NCI-H1694 (cell line): ENCODE data around the gene WIPI1.
A peak's percentile ranks its signal among the peaks of the same experiment; 100 is the strongest.

Experiments used
- DNase-seq: peaks from one replicate; lab custom pipeline; 2025; lab: John Stamatoyannopoulos, UW

WIPI1 gene

GRCh38 chr17:68460146-68460545 lies 2.9 kb upstream of the WIPI1 start:
- DNase-seq: no peak

DNA sequence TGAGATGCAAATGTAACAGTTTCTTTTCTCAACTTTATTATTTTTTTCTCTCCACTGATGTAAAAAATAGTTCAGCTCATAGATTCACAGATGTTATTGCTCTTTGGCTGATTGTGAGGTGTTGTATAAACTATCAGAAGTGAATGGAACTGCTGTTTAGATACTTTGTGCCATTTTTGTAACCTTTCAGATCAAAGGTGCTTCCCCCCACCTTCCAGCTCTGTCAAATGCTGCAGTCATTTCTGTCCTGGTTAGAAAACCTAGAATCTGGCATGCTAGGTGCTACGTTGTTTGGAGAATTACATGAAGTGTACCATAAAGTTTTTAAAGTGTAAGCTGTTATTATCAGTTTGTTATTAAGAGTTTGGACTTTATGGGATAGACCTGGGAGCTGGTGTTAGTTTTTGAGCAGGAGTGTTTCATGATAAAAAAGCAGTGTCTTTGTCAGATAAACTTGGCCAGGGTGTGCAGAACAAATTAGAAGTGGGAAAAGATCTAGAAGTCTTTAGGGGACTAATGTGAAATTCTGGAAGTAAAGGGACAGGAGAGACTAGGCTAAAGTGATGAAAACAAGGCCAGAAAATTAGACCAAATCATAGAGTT lies 1.8 kb upstream of the WIPI1 start:
- no peak for DNase-seq

DNA sequence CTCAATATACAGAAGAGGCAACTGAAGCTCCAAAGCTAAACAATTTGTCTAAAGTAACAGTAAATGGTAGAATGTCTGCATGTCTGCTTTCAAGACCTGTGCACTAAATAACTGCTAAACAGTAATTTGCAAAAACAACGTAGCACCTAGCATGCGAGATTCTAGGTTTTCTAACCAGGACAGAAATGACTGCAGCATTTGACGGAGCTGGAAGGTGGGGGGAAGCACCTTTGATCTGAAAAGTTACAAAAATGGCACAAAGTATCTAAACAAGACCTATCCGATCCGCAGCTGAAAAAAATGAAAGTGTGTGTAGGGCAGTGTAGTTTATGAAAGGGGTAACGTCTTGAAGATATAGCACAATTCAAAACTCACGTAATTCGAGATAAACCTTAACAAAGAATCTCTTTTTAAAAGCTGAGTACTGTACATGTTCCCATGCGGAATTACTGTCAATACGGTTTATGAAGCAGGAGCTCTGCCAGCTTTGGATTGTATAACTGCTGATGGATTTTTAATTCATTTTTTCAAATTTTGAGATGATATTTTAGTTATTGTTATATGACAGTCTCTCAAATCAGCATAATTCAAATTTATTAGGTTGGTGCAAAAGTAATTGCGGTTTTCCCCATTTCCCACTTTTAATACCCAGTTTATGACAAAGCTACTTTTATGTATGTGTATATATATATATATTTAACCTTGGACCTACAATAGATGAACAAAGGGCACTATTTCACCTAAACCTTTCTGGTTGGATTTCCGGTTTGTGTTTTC lies 1.2 kb upstream of the WIPI1 start:
- no peak for DNase-seq

DNA sequence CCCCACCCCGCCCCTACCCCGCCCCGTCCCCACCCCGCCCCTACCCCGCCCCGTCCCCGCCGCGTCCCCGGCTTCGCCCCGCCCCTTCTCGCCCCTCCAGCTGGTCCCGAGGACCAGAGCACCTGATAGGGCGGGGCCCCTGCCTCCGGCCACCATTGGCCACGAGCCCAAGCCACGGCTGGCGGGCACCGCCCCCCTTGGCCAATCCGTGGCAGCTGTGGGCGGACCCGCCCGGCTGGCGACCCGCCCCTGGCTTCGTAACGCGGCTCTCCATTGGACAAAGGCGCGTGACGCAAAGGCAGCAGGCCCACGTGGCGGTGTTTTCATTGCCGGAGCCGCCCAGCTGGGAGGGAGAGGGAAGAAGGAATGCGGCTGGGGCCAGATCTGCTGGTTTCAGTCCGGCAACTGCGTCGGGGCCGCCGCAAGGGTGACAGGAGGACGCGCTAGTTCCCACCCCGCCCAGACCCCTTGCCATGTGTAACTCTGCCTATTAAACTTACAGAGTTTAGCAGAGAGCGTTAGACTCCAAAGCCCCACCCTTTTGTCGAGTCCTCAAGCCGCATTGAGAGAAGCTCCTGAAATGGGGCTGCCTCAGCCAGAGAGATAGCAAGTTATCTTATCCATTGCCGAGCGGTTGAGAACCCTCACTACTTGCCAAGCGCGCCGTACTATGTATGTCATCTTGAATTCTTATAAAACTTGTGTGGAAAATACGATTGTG lies 403 bp upstream of the WIPI1 start:
- peak; percentile 92 for DNase-seq

DNA sequence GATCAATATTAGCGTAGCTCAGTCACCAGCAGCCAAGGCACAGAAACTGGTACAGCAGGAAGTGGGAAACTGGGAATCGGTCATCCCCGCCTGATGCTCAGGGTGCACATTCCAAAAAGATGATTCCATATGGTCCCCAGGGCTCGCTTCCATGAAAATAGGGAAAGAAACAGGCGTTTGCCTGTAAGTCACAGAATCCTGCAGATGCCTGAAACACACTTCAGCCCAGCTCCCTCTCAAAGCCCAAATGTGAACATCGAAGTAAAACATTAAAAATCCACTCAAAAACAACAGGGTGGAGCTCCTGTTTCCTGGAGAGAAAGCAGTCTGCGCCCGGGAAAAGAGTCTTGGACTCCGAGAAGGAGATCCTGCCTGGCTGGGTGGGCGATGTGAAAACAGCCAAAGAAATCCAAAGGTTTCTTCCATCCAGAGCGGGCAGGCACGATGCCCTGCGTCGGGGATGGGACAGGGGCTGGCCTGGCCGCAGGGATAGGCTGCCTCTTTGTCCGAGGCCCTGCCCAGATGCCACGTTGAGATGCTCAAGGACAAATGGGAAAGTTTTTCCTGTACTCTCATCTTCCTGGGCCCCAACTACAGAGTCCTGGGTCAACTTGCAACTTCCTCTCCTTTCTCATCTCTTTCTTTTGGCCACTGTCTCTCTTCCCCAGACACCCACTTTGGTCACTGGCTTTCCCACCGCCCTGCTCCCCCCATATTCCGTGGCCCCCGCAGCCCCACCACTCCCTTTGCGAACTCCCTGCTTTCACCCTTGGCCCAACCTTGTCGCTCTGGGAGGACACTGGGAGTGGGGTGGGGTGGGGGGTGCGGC lies 743 bp downstream of the WIPI1 start:
- DNase-seq: peak; percentile 22

GRCh38 chr17:68455901-68456338 lies 1.4 kb downstream of the WIPI1 start:
- DNase-seq: no peak

DNA sequence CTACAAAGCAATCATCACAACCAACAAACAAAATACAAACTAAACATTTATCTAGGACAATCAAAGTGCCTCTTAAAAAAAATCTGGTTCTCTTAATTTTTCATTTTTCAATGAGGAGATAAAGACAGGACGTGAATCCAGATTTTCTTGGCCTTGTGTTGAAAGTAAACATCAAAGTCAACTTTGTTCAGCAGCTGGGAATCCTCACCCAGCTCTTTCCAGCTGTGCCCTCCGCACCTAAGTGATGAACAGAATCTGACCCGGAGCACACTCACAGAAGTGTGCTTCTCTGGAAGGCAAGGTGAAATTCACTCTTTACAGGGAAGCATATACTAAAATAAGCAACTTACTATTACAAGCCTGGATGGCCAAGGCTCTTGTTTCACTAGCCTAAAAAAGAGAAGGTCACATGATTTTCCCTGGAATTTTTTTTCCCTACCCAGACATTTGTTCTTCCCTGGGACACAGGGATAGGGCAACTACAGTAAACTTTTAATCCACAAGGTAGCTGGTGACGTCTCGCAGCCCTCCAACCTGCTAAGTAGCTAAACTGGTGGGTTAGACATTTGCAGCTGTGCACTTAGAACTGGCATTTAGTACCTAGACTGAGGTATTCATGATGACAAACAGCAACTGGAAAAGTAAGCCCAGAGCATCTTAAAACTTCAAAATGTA lies 3.2 kb downstream of the WIPI1 start:
- DNase-seq: no peak

GRCh38 chr17:68452724-68453290 lies 4.5 kb downstream of the WIPI1 start:
- no peak for DNase-seq

DNA sequence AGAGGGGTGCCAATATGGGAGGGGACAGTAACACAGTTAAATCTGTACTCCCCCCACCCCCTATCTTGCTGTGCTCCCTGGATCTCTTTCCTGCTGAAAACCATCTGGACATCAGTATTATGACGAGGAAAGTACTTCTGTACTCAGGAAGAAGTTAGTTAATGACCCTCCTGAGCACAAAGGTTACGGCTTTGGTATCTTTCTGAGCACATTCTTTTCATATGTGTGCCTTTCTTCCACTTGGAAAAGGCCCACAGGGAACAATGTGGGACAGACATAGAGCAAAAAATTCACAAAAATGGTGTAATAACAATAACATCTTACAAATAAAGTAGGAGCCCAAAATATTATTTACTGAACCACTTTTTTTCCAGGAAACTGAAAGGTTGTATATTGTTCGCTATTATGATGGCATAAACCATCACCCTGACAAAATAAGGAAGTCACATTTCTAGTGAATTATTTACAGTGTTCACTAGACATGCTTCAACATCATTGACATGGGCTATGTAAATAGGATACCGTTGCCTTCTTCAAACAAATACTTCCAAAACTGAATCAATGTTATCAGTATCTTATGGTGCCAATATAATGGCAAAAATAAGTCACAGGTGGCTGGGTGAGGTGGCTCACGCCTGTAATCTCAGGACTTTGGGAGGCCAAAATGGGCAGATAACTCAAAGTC lies 5.5 kb downstream of the WIPI1 start:
- no peak for DNase-seq

DNA sequence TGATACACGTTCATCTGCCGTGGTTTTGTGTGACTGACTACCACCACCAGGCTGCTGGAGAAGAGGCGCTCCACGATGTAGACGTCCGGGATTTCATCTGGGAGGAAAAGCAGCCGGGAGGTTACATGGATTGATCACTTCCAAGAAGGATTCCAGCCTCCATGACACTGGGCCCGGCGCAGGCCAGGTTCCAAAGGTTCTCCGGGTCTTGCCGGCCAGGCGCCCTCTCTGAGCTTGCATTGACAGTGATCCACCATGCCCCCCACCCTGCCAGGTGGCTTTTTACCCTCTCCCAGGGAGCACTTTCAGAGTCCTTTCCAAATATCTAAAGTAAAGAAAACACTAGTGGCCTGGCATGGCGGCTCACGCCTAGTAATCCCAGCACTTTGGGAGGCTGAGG lies 6.5 kb downstream of the WIPI1 start:
- DNase-seq: no peak

GRCh38 chr17:68450391-68450790 lies 6.9 kb downstream of the WIPI1 start:
- no peak for DNase-seq

DNA sequence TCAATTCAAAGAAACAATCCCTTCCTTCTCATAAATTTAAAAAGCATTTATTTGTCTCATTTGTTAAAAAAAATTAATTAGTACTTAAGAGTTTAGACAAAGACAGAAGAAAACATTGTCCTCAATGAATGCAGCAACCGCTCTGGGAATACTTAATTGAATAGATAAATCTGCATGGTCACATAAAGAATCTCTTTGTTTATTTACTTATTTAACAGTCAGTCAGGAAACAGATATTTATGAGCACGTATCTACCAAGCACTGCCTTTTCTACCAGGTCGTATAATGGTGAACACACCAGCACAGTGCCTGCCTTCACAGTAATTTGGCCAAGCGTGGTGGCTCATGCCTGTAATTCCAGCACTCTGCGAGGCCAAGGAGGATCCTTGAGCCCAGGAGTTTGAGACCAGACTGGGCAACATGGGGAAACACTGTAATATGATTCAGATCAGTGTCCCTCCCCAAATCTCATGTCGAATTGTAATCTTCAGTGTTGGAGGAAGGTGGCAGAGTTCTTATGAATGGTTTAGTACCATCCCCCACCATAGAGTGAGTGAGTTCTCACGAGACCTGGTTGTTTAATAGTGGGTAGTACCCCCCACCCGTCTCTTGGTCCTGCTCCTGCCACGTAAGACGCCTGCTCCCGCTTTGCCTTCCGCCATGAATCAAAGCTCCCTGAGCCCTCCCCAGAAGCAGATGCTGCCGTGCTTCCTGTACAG lies 8.1 kb downstream of the WIPI1 start:
- no peak for DNase-seq

- DNase-seq: peak; percentile 96
These were observed 10.7 kb downstream of the WIPI1 start for GRCh38 chr17:68446626-68447041.

GRCh38 chr17:68445671-68446070 lies 11.6 kb downstream of the WIPI1 start:
- no peak for DNase-seq

DNA sequence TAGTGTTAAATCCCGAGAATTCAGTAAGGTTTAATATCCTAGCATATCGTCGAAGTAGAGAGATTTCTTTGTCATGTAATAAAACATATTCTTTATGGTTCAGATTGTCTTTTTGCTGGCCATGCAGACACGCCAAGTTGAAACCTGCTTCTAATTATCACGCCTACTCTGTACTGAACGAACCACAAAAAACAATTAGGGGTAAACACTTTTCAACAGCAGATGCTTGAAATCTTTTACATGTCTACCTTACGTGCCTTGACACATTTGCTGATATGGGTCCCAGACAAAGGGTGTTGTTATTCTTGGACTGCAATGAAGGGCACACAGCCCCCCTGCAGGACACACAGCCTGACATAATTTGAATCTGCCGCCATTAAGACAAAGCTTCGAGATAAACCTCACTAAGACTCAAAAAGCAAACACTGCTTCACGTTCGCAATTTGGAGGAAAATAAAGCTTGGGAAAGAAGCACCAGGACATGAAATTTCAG lies 13.3 kb downstream of the WIPI1 start:
- DNase-seq: no peak

GRCh38 chr17:68441070-68441770 lies 16.1 kb downstream of the WIPI1 start:
- DNase-seq: no peak

GRCh38 chr17:68440526-68440925 lies 16.8 kb downstream of the WIPI1 start:
- no peak for DNase-seq

- DNase-seq: no peak
These were observed 17.5 kb downstream of the WIPI1 start for GRCh38 chr17:68439656-68440290.
